SK-N-SH (cell line): ENCODE measurements around the gene CRIP1. TPM values are rescaled to one million over a fixed set of nuclear protein-coding genes. Genes with fewer than 3 reads are reported as not detected.

ENCODE experiments used
- CTCF ChIA-PET: fragments of 300-600, 350-600 bp; formaldehyde crosslinking; extraction: SDS; loops from one replicate; lab custom pipeline; 2021; lab: Yijun Ruan, JAX
- POLR2A ChIA-PET: fragments of 350-600 bp; sonication (Branson Sonifier 250); formaldehyde crosslinking; extraction: SDS; loops from one replicate; lab custom pipeline; 2020; ENCODE audit warnings: antibody characterized with exemption, inconsistent platforms; lab: Yijun Ruan, JAX
- DNase-seq: peaks from one replicate; pipeline ENCODE4 v3.0.0; 2012
- H2AFZ ChIP-seq: fragments of 200-600 bp; sonication (generic); 2 replicates; pipeline ENCODE4 v1.8.1; 2016; ENCODE audit warnings: antibody characterized with exemption, mild to moderate bottlenecking, low read depth
- H3F3A ChIP-seq: fragments of 200-600 bp; sonication (generic); replicated peaks from 2 replicates; pipeline ENCODE3; 2016; ENCODE audit warnings: antibody characterized with exemption, mild to moderate bottlenecking; ENCODE audit not compliant: insufficient read depth
- H3K27ac ChIP-seq, 2 experiments: fragments of 200-500 bp in 1 of 2; fragments of 200-600 bp in 1 of 2; sonication (Bioruptor generic) in 1 of 2; sonication (generic), shearing (Covaris generic) in 1 of 2; 2 replicates each; pipeline versions ENCODE4 v1.5.1 to v1.6.1; 2014 to 2016; ENCODE audit warnings: low read depth in 2 of 2, inconsistent platforms in 1 of 2, low read length in 1 of 2, mild to moderate bottlenecking in 1 of 2, mixed read lengths in 1 of 2
- H3K27me3 ChIP-seq: fragments of 200-600 bp; sonication (generic), shearing (Covaris generic); 2 replicates; pipeline ENCODE4 v1.6.1; 2016; ENCODE audit warnings: mixed run types; ENCODE audit not compliant: insufficient read depth
- H3K36me3 ChIP-seq, 2 experiments: fragments of 200-500 bp in 1 of 2; fragments of 200-600 bp in 1 of 2; sonication (Bioruptor generic) in 1 of 2; sonication (generic) in 1 of 2; replicated peaks in 1 of 2; 2 replicates each; pipeline versions ENCODE3 to v1.5.1; 2014 to 2016; ENCODE audit warnings: low read length in 1 of 2, mild to moderate bottlenecking in 1 of 2; ENCODE audit not compliant: insufficient read depth in 2 of 2, control insufficient read depth in 1 of 2
- H3K4me1 ChIP-seq, 2 experiments: fragments of 200-500 bp in 1 of 2; fragments of 200-600 bp in 1 of 2; sonication (Bioruptor generic) in 1 of 2; sonication (generic), shearing (Covaris generic) in 1 of 2; 2 replicates each; pipeline versions ENCODE4 v1.5.1 to v1.6.1; 2014 to 2016; ENCODE audit warnings: low read depth in 1 of 2, low read length in 1 of 2, mixed run types in 1 of 2; ENCODE audit not compliant: insufficient read depth in 2 of 2, control insufficient read depth in 1 of 2
- H3K4me2 ChIP-seq: fragments of 200-600 bp; sonication (generic), shearing (Covaris generic); 2 replicates; pipeline ENCODE4 v1.6.1; 2017; ENCODE audit warnings: mixed run types
- H3K4me3 ChIP-seq, 2 experiments: fragments of 200-500 bp in 1 of 2; fragments of 200-600 bp in 1 of 2; sonication (Bioruptor generic) in 1 of 2; sonication (generic), shearing (Covaris generic) in 1 of 2; 2 replicates each; pipeline versions ENCODE4 v1.5.1 to v1.8.1; 2014 to 2016; ENCODE audit warnings: low read depth in 2 of 2, inconsistent platforms in 1 of 2, low read length in 1 of 2, mild to moderate bottlenecking in 1 of 2, mixed read lengths in 1 of 2, moderate library complexity in 1 of 2
- H3K79me2 ChIP-seq: fragments of 200-600 bp; sonication (generic); 2 replicates; pipeline ENCODE4 v1.8.1; 2017; ENCODE audit warnings: mild to moderate bottlenecking; ENCODE audit not compliant: insufficient read depth
- H3K9ac ChIP-seq: fragments of 200-600 bp; sonication (generic); 2 replicates; pipeline ENCODE4 v1.6.1; 2017; ENCODE audit warnings: mixed run types
- H3K9me2 ChIP-seq: fragments of 200-600 bp; sonication (generic); 2 replicates; pipeline ENCODE4 v1.6.1; 2017; ENCODE audit warnings: mixed run types
- H3K9me3 ChIP-seq: fragments of 200-600 bp; sonication (generic); 2 replicates; pipeline ENCODE4 v1.6.1; 2017; ENCODE audit warnings: mixed run types, mild to moderate bottlenecking, moderate library complexity
- H4K20me1 ChIP-seq: fragments of 200-600 bp; sonication (generic); 2 replicates; pipeline ENCODE4 v1.6.1; 2017; ENCODE audit warnings: mild to moderate bottlenecking, mixed run types; ENCODE audit not compliant: insufficient read depth
- ELF1 ChIP-seq: IDR thresholded peaks from 2 replicates; pipeline ENCODE4 v1.4.0; 2012
- FOXJ3 ChIP-seq: sonication (generic); formaldehyde crosslinking; IDR thresholded peaks from 2 replicates; pipeline ENCODE4 v1.5.1; 2020; ENCODE audit warnings: mild to moderate bottlenecking, missing genetic modification reagents
- GATA2 ChIP-seq: sonication (generic); formaldehyde crosslinking; IDR thresholded peaks from 2 replicates; pipeline ENCODE4 v1.5.0; 2020; ENCODE audit warnings: mild to moderate bottlenecking, missing genetic modification reagents
- JUND ChIP-seq: IDR thresholded peaks from 2 replicates; pipeline ENCODE4 v1.4.0; 2012
- POLR2AphosphoS5 ChIP-seq: IDR thresholded peaks from 2 replicates; pipeline ENCODE4 v1.6.1; 2012; ENCODE audit warnings: low read depth, low read length
- RAD21 ChIP-seq: IDR thresholded peaks from 2 replicates; pipeline ENCODE4 v1.6.1; 2012; ENCODE audit warnings: mild to moderate bottlenecking, low read length
- RFX5 ChIP-seq: IDR thresholded peaks from 2 replicates; pipeline ENCODE4 v1.6.1; 2012; ENCODE audit warnings: mild to moderate bottlenecking, improper control_type of control experiment, low read length
- TCF12 ChIP-seq: IDR thresholded peaks from 2 replicates; pipeline ENCODE4 v1.4.0; 2012
- USF1 ChIP-seq: IDR thresholded peaks from 2 replicates; pipeline ENCODE4 v1.4.0; 2012; ENCODE audit warnings: low read depth, borderline replicate concordance
- YY1 ChIP-seq: IDR thresholded peaks from 2 replicates; pipeline ENCODE4 v1.4.0; 2012; ENCODE audit warnings: low read depth, mild to moderate bottlenecking
- ZBTB33 ChIP-seq: IDR thresholded peaks from 2 replicates; pipeline ENCODE4 v1.4.0; 2012; ENCODE audit warnings: low read depth, borderline replicate concordance
- WGBS: methylation state at CpG from one replicate; pipeline ENCODE4 v1.1.6; 2017; ENCODE audit warnings: low lambda C conversion rate; 5-methylcytosine and 5-hydroxymethylcytosine counted together
- polyA plus RNA-seq, 3 experiments: library from polyadenylated mRNA; depleted of rRNA; stranded (reverse); fragments of >200 nt; gene quantifications; 2 replicates each; pipeline ENCODE4 v1.2.3, GENCODE V29; 2012

The CRIP1 gene
- 0.68 and 0.72 TPM in 2 replicates for polyA plus RNA-seq (2012; rRNA removed)
- 0.09 TPM in 1 of 2 replicates, not detected in the other for polyA plus RNA-seq (2012; cell fraction: cytosol; rRNA removed)
- polyA plus RNA-seq (2012; cell fraction: nucleus; rRNA removed), result 9.8 and 16.8 TPM in 2 replicates

GRCh38 chr14:105486163-105486973, at the start of gene CRIP1:
CRIP1 (plus strand) TSS chr14:105486886; CDS start chr14:105487260, 374 bp downstream.
- TF ChIP-seq JUND (no peak), YY1 (no peak), POLR2AphosphoS5 (no peak), ZBTB33 (no peak), USF1 (no peak), FOXJ3 (CRISPR knock-in tag) (no peak), ELF1 (no peak), RAD21 (no peak), RFX5 (no peak), GATA2 (CRISPR knock-in tag) (no peak)
- H4K20me1 ChIP-seq, result no peaks in the 10 kb centered on the region
- no peaks in the 10 kb centered on the region for H3K36me3 ChIP-seq
- no peak within 1 kb of the TSS for H2AFZ ChIP-seq
- H3K4me3 ChIP-seq, result no peak within 1 kb of the TSS
- H3K9me3 ChIP-seq, result no peaks in the 10 kb centered on the region
- H3K9me2 ChIP-seq, result no peaks in the 10 kb centered on the region
- CTCF ChIA-PET, result interaction anchor here (0.7 to 7.2 kb wide), 16 partner anchors 10 to 119 kb away, joined by 3 to 137 read pairs (median 3); no protein-coding TSS in a partner anchor
- no peak within 1 kb of the TSS for H3K9ac ChIP-seq
- peak within 1 kb of the TSS; percentile 47 to 61; a peak in 2 of 4 replicates for H3K27ac ChIP-seq
- H3K4me2 ChIP-seq, result no peak within 1 kb of the TSS
- 90% methylated on average over 33 of the region's 56 CpGs for WGBS
- H3K79me2 ChIP-seq, result no peaks in the 10 kb centered on the region
- peaks cover 6% of the 10 kb centered on the region for H3F3A ChIP-seq
- no peaks in the 10 kb centered on the region for H3K27me3 ChIP-seq
- POLR2A ChIA-PET, result interaction anchor here (0.9 to 1.0 kb wide), 2 partner anchors 14 to 15 kb away, joined by 3 to 4 read pairs; no protein-coding TSS in a partner anchor
- peaks cover 22 to 61% of the 10 kb centered on the region in 2 experiments; a peak in 3 of 4 replicates for H3K4me1 ChIP-seq
- DNase-seq, result no peak

GRCh38 chr14:105436891-105437722, 49.6 kb upstream of the CRIP1 start:
- Histone ChIP-seq H3K9me2 (no peaks in the 10 kb centered on the region), H3K79me2 (peaks cover 81% of the 10 kb centered on the region), H3K4me2 (no peak overlapping the region), H3K27me3 (no peaks in the 10 kb centered on the region), H3K4me3 (no peak overlapping the region), H3K9me3 (no peaks in the 10 kb centered on the region), H2AFZ (no peak overlapping the region), H3K36me3 (peaks cover 5 to 20% of the 10 kb centered on the region in 2 experiments), H3F3A (peaks cover 3% of the 10 kb centered on the region), H4K20me1 (peaks cover 80% of the 10 kb centered on the region), H3K27ac (no peak overlapping the region; a peak in 1 of 4 replicates), H3K4me1 (peaks cover 0 to 8% of the 10 kb centered on the region in 2 experiments; a peak in 1 of 4 replicates), H3K9ac (no peak overlapping the region)
- WGBS, result 96% methylated on average over 13 of the region's 31 CpGs
- CTCF ChIA-PET, result interaction anchor here (0.9 to 3.8 kb wide), 3 partner anchors 11 to 49 kb away, joined by 3 to 18 read pairs (median 14); partner anchors contain the start of gene CRIP1
- POLR2A ChIA-PET, result no interaction called here
- DNase-seq, result no peak
- no peak for TF ChIP-seq RFX5
- TF ChIP-seq TCF12, result no peak
